ENCODE measurements around the gene PIGU. TPM values are rescaled to one million over a fixed set of nuclear protein-coding genes. Genes with fewer than 3 reads are reported as not detected.

Gene PIGU
- total and polyA plus RNA-seq, 2 of the 13 experiments (the other 11 are each of a cell fraction or from before 2014, with no cell fraction given): 45.5 to 231 TPM

- TF ChIP-seq HNF1A (IDR thresholded peaks at IDR 0.05; ENCODE audit: low read depth): no peak
- no peak; the same call in 1 of the 2 replicates for TF ChIP-seq HNF1A (CRISPR knock-in tag; IDR thresholded peaks at IDR 0.05; ENCODE audit: borderline replicate concordance)
- TF ChIP-seq CHD2 (IDR thresholded peaks at IDR 0.05; ENCODE audit: low read depth, low read length): no peak
- no peak for TF ChIP-seq PLSCR1 (CRISPR knock-in tag; IDR thresholded peaks at IDR 0.05; ENCODE audit: borderline replicate concordance)
- no peak for TF ChIP-seq ATM (IDR thresholded peaks at IDR 0.05; ENCODE audit: borderline replicate concordance)
- TF ChIP-seq BCL3 (CRISPR knock-in tag; IDR thresholded peaks at IDR 0.05): no peak
- no peak; the same call in 2 of the 3 replicates for TF ChIP-seq MXI1 (IDR thresholded peaks at IDR 0.05; ENCODE audit: borderline replicate concordance, low read depth, low read length)
- TF ChIP-seq PTBP1 (IDR thresholded peaks at IDR 0.05; ENCODE audit: low read depth, low read length, poor library complexity, severe bottlenecking): no peak
- no peak for TF ChIP-seq ZNF678 (CRISPR knock-in tag; IDR thresholded peaks at IDR 0.05)
- no peak for TF ChIP-seq SMAD9 (CRISPR knock-in tag; IDR thresholded peaks at IDR 0.05)
- no peak for TF ChIP-seq STAG1 (CRISPR knock-in tag; IDR thresholded peaks at IDR 0.05)
- no peak for TF ChIP-seq ZNF891 (CRISPR knock-in tag; IDR thresholded peaks at IDR 0.05)
- no peak for TF ChIP-seq U2AF2 (IDR thresholded peaks at IDR 0.05; ENCODE audit: low read depth, low read length)
- no peak for TF ChIP-seq ZXDC (CRISPR knock-in tag; IDR thresholded peaks at IDR 0.05)
- TF ChIP-seq ZNF281 (CRISPR knock-in tag; IDR thresholded peaks at IDR 0.05; ENCODE audit: borderline replicate concordance): no peak
- TF ChIP-seq KLF11 (CRISPR knock-in tag; IDR thresholded peaks at IDR 0.05): no peak
Observed at GRCh38 chr20:34717230-34718095, 40.6 kb upstream of the PIGU start (continued).
